ENCODE results near the gene NDUFS1. TPM values are rescaled to one million over a fixed set of nuclear protein-coding genes. Genes with fewer than 3 reads are reported as not detected.

Gene NDUFS1
- total RNA-seq, 1 experiment from 2014 or later: 106 TPM

- intact Hi-C loops (cut with micrococcal nuclease; ENCODE audit: unreplicated experiment) (no loop called here), in situ Hi-C loops (cut with HindIII; ENCODE audit: low pct_unique_long_range_greater_than_20kb, low sequenced_read_pairs) (no loop called here)
- no peak overlapping the region for H3K27ac ChIP-seq (ENCODE audit: low read length)
- DNase-seq (ENCODE audit: low read depth, low spot score): no peak
- H3K9me3 ChIP-seq (ENCODE audit: control insufficient read depth, insufficient read depth, low read depth, low read length): no peaks in the 10 kb centered on the region
- no peak overlapping the region for H3K4me3 ChIP-seq (ENCODE audit: low read depth in 2 of 2, low read length in 2 of 2)
- no TSS peak for BruUV-seq (replicated peaks)
- H3K4me1 ChIP-seq (ENCODE audit: control insufficient read depth, insufficient read depth, low read length): no peaks in the 10 kb centered on the region
- no peaks in the 10 kb centered on the region for H3K27me3 ChIP-seq (ENCODE audit: control insufficient read depth, insufficient read depth, low read length)
- ChIA-PET POLR2A (no interaction called here), CTCF (no interaction called here)
- ATAC-seq: no peak
- no peak for TF ChIP-seq REST (IDR thresholded peaks at IDR 0.05; ENCODE audit: insufficient read depth in 1 of 2, low read depth in 2 of 2, low read length in 1 of 2)
- no peak for TF ChIP-seq SIN3A (IDR thresholded peaks at IDR 0.05; ENCODE audit: borderline replicate concordance, insufficient read depth, low read depth, low read length)
- no peak for TF ChIP-seq CTCF (IDR thresholded peaks at IDR 0.05)
- no peak for TF ChIP-seq TCF7L2 (IDR thresholded peaks at IDR 0.05; ENCODE audit: low read depth, low read length)
- no peak for TF ChIP-seq POLR2AphosphoS5 (IDR thresholded peaks at IDR 0.05; ENCODE audit: low read depth, low read length)
- H3K36me3 ChIP-seq (ENCODE audit: control insufficient read depth, insufficient read depth, low read length): no peaks in the 10 kb centered on the region; the same call in 1 of the 2 replicates
These were observed 47.1 kb downstream of the NDUFS1 start for GRCh38 chr2:206112108-206112507.

- intact Hi-C loops (cut with micrococcal nuclease; ENCODE audit: unreplicated experiment): no loop called here
- POLR2A ChIA-PET: no interaction called here
- H3K27ac ChIP-seq (ENCODE audit: low read length): no peak overlapping the region
- H3K27me3 ChIP-seq (ENCODE audit: control insufficient read depth, insufficient read depth, low read length): no peaks in the 10 kb centered on the region
- TF ChIP-seq TCF7L2 (IDR thresholded peaks at IDR 0.05; ENCODE audit: low read depth, low read length): no peak
- TF ChIP-seq CTCF (IDR thresholded peaks at IDR 0.05): no peak
- TF ChIP-seq POLR2AphosphoS5 (IDR thresholded peaks at IDR 0.05; ENCODE audit: low read depth, low read length): no peak
- H3K4me3 ChIP-seq (ENCODE audit: low read depth in 2 of 2, low read length in 2 of 2): no peak overlapping the region
- H3K9me3 ChIP-seq (ENCODE audit: control insufficient read depth, insufficient read depth, low read depth, low read length): no peaks in the 10 kb centered on the region
- no peak for DNase-seq (ENCODE audit: low read depth, low spot score)
- CTCF ChIA-PET: no interaction called here
- no peaks in the 10 kb centered on the region for H3K4me1 ChIP-seq (ENCODE audit: control insufficient read depth, insufficient read depth, low read length)
- BruUV-seq (replicated peaks): no TSS peak
- in situ Hi-C loops (cut with HindIII; ENCODE audit: low pct_unique_long_range_greater_than_20kb, low sequenced_read_pairs): no loop called here
- H3K36me3 ChIP-seq (ENCODE audit: control insufficient read depth, insufficient read depth, low read length): no peaks in the 10 kb centered on the region
- no peak for ATAC-seq
These were observed 50.5 kb downstream of the NDUFS1 start for GRCh38 chr2:206108713-206109112.

- CTCF ChIA-PET: no interaction called here
- no peaks in the 10 kb centered on the region for H3K36me3 ChIP-seq (ENCODE audit: control insufficient read depth, insufficient read depth, low read length)
- in situ Hi-C loops (cut with HindIII; ENCODE audit: low pct_unique_long_range_greater_than_20kb, low sequenced_read_pairs) (no loop called here), intact Hi-C loops (cut with micrococcal nuclease; ENCODE audit: unreplicated experiment) (no loop called here)
- no TSS peak for BruUV-seq (replicated peaks)
- POLR2A ChIA-PET: no interaction called here
- no peak overlapping the region for H3K27ac ChIP-seq (ENCODE audit: low read length)
- ATAC-seq: no peak
- no peak for DNase-seq (ENCODE audit: low read depth, low spot score)
- no peak for TF ChIP-seq REST (IDR thresholded peaks at IDR 0.05; ENCODE audit: insufficient read depth in 1 of 2, low read depth in 2 of 2, low read length in 1 of 2)
- no peak for TF ChIP-seq POLR2AphosphoS5 (IDR thresholded peaks at IDR 0.05; ENCODE audit: low read depth, low read length)
- H3K9me3 ChIP-seq (ENCODE audit: control insufficient read depth, insufficient read depth, low read depth, low read length): no peaks in the 10 kb centered on the region
- H3K4me3 ChIP-seq (ENCODE audit: low read depth in 2 of 2, low read length in 2 of 2): no peak overlapping the region
- H3K27me3 ChIP-seq (ENCODE audit: control insufficient read depth, insufficient read depth, low read length): no peaks in the 10 kb centered on the region
- no peaks in the 10 kb centered on the region for H3K4me1 ChIP-seq (ENCODE audit: control insufficient read depth, insufficient read depth, low read length)
These were observed 53.7 kb downstream of the NDUFS1 start for GRCh38 chr2:206105541-206105940.

Data from Panc1 (cell line).